ENCODE measurements around the gene FNBP1. TPM values are rescaled to one million over a fixed set of nuclear protein-coding genes. Genes with fewer than 3 reads are reported as not detected.

The FNBP1 gene
- total RNA-seq, 2 experiments from 2014 or later = 198 TPM

DNA sequence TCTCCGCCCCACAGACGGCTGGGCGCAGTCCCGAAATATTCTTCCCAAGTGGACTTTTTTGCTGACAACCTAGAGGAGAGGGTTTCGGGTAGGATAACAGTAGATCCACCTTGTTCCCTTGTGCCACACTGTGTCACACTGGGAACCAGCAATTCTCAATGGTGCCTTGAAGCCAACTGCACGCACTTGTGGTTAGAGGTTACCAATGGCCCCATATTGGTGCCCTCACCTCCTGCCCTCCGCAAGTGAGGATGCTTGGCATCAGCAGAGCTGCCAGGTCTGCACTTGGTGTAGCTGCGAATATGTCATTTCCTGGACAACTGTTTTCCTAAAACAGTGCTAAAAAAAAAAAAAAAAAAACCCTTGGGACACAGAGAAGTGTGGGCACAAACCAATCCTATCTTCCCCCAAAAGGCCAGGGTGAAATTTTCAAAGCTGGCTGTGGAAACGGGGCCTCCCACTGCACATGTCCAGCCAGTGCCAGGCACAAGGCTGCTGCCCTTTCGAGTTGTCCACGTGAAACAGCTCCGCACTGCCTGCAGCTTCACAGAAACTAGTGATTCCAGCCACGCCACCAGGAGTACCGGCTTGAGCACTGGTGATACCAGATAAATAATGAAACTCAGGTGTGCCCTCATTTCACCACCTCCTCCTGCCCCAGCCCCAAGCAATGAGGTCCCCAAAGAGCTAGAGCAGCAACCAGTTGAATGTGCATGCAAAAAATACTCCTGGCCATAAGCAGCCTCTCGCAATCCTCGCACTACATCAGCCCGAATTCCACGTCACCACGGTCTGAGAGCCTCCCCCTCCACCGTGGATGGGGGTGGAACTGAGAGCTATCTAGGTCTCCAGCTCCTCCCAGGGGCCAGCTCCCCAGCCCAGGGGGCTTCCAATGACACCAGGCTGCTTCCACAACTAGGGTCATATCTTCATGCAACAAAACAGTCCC lies 156.5 kb downstream of the FNBP1 start:
- peak; percentile 78 for DNase-seq
- peak overlapping the region; percentile 92 for H3K4me3 Mint-ChIP-seq
- peaks cover 58% of the 10 kb centered on the region for H3K36me3 Mint-ChIP-seq
- H3K4me1 Mint-ChIP-seq = peaks cover 65% of the 10 kb centered on the region
- peak overlapping the region; percentile 100 for H3K27ac Mint-ChIP-seq
- peaks cover 3% of the 10 kb centered on the region for H3K27me3 Mint-ChIP-seq
- peaks cover 4% of the 10 kb centered on the region for H3K9me3 Mint-ChIP-seq

DNA sequence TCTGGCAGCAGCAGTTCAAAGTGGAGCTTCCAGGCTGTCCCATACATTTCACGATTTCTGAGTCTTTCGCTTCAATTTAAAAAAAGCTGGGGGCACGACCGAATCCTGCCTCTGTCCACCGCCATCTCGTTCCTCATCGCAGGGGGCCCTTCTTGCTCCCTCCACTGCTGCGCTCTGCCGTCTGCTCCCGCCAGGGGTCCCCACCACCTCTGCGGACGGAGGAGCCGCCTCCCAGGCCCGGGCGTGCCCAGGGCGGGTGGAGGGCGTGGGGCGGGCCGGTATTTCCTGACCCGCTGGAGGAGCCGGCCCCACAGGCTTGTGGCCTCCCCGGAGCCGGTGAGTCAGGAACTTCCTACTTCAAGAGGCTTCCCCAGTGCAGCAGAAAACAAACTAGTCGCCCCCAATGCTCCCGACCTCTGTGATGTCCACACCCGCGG lies 157.3 kb downstream of the FNBP1 start:
- Mint-ChIP-seq H3K4me3 (peak overlapping the region; percentile 92), H3K9me3 (peaks cover 4% of the 10 kb centered on the region), H3K4me1 (peaks cover 58% of the 10 kb centered on the region), H3K36me3 (peaks cover 50% of the 10 kb centered on the region), H3K27ac (peak overlapping the region; percentile 100), H3K27me3 (peaks cover 3% of the 10 kb centered on the region)
- peak; percentile 97 for DNase-seq

DNA sequence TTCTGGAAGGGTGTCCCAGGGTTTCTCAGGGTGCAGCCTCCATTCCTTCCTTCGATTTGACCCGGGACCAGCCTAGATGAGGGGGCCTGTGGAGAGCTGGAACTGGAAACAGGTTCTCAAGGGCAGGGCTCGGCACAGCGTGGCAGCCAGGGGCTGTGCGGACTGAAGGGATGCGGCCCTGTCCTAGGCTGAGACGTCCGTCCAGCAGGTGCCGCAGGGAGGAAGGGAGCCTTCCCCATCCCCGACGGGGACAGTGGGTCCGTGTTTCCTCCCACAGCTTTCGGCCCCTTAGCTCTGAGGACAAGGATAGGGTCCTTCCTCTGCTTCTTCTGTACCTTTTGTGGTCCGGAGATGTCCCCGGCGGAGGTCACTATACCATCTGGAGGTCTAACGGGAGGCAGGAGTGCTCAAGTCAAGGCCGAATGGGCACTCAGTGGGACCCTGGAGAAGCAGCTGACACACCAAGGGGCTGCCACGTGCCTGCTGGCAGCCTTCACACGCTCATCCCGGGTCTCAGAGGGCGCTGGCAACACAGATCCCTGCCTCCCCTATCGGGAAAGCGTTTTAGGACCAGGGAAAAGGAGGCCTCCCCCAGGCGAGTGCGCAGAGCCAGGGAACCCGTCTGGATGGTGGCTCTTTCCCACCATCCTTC lies 157.8 kb downstream of the FNBP1 start:
- Mint-ChIP-seq H3K4me3 (peak overlapping the region; percentile 92), H3K27ac (peak overlapping the region; percentile 100), H3K4me1 (peaks cover 55% of the 10 kb centered on the region), H3K9me3 (peaks cover 4% of the 10 kb centered on the region), H3K36me3 (peaks cover 47% of the 10 kb centered on the region), H3K27me3 (peaks cover 3% of the 10 kb centered on the region)
- peak; percentile 51 for DNase-seq

DNA sequence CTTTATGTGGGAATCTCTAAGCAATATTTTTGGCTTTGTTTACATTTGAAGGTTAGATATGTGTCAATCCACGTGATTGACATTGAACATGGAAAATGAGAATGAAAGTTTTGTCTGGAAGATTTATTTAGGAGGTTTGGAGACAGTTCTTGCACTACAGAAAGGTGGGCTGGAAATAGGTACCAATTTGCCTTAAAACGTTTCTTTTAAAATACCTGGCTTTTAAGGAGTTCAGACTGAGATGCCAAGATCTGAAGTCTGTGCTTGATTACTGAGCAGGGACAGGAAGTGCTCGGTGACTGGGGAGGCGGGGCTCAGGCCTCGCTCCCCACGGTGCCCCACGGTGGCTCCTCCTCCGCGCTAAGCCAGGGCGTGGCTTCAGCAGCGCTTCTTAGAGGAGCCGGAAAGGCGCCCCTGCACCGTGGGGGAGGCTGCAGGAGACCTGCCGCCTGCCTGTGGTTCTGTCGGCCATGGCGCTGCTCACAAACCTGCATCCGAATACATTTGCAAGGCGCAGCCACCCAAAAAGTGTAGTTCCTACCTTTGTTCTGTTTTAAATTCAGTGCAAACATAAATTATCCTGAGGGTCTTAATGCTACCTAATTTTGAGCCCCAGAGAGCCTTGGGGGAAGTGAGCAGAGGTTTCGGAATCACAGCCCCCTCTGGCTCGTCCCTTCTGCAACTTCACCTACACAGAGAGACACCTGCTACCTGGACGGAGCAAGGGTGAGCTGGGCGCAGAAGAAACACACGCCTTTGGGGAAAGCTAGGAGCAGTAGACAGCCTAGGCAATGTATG lies 158.6 kb downstream of the FNBP1 start:
- Mint-ChIP-seq H3K4me3 (peak overlapping the region; percentile 92), H3K9me3 (peaks cover 2% of the 10 kb centered on the region), H3K27ac (peak overlapping the region; percentile 100), H3K4me1 (peaks cover 48% of the 10 kb centered on the region), H3K27me3 (peaks cover 3% of the 10 kb centered on the region), H3K36me3 (peaks cover 42% of the 10 kb centered on the region)
- peak; percentile 97 for DNase-seq

DNA sequence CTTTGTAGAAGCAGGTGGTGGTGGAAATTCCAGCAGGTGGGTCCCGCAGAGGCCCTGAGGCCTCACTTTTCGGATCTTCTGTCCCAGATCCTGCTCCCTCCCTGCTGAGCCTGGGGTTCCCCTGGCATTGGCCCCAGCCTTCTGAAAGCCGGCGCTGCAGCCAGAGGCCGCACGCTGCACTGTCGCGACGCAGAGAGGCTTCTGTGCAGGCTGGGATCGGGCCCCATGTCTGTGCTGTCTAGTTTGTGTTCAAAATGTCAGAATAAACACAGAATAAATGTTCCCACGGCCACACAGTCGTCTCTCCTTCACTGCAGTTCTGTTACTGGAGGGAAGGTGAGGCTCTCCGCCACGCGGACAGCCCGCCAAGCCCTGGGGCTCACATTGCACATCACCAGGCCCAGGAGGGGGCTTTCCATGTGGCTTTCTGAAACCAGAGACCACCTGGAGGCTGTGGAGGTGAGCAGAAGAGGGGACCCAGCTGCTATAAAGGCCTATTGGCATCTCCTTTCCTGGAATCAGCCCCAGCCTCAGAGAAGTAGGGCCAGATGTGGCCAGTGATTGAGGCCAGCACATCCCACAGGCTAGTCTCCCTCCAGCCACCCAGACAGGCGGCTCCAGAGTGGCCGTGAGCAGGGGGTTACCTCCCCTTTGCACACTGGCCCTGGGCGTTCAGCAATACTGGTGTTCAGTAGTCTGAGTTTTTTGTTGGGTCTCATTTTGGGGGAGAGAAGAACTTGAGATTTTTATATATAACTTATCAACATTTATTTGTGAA lies 161.3 kb downstream of the FNBP1 start:
- H3K36me3 Mint-ChIP-seq = peaks cover 23% of the 10 kb centered on the region
- H3K27me3 Mint-ChIP-seq = no peaks in the 10 kb centered on the region
- peak overlapping the region; percentile 4 for H3K27ac Mint-ChIP-seq
- H3K9me3 Mint-ChIP-seq = no peaks in the 10 kb centered on the region
- no peak overlapping the region for H3K4me3 Mint-ChIP-seq
- peaks cover 23% of the 10 kb centered on the region for H3K4me1 Mint-ChIP-seq
- no peak for DNase-seq

DNA sequence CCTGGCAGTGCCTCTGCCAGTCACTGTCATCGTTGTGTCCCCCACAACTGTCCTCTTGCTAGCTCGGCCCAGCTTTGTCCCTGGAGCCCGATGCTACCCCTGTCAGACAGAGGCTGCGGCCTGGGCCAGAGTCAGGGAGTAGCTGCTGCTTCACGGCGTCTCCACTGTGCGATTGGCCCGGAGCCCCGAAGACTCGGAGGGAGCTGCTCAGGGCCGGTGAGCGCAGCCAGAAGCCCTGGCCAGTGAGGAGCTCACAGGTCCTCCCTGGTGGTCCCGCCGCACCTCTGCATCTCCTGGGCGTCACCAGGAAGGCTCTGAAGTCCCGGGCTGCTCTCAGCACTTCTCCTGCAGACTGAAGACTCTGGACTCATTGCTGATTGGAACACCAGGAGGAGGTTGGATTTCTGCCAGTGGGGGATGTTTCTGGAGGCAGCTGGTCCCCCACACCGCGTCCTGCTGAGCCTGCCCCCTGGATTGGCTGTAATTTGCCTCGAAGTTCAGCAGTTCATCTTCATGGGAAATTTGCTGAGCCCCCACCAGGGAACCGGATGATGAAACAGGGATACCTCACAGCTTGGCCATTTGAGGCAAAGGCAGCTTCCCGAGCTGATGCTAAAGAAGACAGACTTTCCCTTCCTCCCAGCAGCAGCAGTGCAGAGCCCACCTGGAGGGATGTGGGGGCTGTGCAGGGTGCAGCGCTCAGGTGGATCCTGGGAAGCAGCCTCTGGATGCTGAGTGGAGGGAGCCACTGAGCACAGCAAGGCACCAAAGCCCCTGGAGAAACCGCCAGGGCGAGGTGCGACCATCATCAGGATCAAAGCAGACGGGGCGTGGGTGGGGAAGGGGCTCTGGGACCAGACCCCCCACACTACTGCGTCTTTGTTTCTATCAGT lies 162.1 kb downstream of the FNBP1 start:
- no peaks in the 10 kb centered on the region for H3K9me3 Mint-ChIP-seq
- peaks cover 20% of the 10 kb centered on the region for H3K4me1 Mint-ChIP-seq
- H3K4me3 Mint-ChIP-seq = no peak overlapping the region
- DNase-seq = no peak
- peaks cover 20% of the 10 kb centered on the region for H3K36me3 Mint-ChIP-seq
- H3K27ac Mint-ChIP-seq = peak overlapping the region; percentile 25
- no peaks in the 10 kb centered on the region for H3K27me3 Mint-ChIP-seq

DNA sequence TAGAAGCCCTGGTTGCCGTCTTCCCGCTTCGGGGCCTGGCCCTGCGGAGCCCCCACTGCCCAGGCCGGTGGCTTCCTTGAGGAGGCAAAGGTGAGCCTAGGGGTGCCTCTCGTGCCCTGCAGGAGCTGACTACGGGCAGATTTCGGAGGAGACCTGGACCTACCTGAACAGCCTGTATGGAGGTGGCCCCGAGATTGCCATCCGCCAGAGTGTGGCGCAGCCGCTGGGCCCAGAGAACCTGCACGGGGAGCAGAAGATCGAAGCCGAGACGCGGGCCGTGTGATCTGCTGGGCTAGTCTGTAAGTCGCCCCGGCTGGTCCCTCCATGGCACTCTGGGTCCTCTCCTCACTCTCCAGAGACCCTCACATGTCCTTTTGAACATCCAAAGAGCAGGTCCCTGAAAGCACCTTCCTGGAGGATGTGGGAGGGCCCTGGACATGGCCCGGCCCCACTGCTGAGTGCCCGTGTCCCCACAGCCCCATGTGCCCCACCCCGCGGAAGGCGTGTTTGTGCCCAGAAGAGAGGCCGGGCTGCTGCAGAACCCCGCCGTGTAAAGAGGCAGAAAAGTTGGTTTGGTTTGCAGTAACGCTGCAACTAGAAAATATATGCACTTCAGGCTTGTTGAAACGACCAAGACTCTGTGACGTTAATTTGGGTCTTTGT lies 162.9 kb downstream of the FNBP1 start:
- Mint-ChIP-seq H3K4me1 (peaks cover 18% of the 10 kb centered on the region), H3K27me3 (no peaks in the 10 kb centered on the region), H3K9me3 (no peaks in the 10 kb centered on the region), H3K27ac (no peak overlapping the region), H3K4me3 (no peak overlapping the region), H3K36me3 (peaks cover 16% of the 10 kb centered on the region)
- DNase-seq = no peak

DNA sequence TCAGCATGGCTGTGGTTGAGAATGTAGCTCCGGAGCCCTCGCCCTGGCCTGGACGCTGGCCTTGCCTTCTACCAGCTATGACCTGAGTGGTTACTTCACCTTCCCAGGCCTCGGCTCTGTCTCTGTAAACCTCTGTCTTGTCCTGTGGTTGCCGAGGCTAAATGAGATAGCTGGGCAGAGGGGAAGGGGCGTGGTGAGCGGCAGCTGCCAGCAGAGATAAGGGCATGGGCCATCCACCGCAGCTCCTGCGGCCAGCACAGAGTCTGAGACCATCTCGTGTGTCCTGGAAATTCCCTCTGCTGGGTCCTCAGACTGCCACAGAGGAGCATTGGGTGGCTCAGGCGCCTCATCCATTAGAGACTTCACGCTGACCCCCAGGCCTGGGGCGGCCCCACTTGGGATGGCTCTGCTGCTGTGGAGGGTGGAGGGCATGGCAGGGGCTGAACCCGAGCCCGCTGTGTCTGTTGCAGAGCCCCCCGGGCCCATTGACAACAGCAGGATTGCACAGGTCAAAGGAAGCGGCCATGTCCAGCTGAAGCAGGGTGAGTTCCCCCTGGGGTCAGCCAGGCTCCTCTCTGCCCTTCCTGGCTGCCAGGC lies 163.8 kb downstream of the FNBP1 start:
- H3K36me3 Mint-ChIP-seq = peaks cover 11% of the 10 kb centered on the region
- no peak overlapping the region for H3K27ac Mint-ChIP-seq
- no peak overlapping the region for H3K4me3 Mint-ChIP-seq
- peaks cover 15% of the 10 kb centered on the region for H3K4me1 Mint-ChIP-seq
- no peaks in the 10 kb centered on the region for H3K9me3 Mint-ChIP-seq
- no peaks in the 10 kb centered on the region for H3K27me3 Mint-ChIP-seq
- DNase-seq = no peak

DNA sequence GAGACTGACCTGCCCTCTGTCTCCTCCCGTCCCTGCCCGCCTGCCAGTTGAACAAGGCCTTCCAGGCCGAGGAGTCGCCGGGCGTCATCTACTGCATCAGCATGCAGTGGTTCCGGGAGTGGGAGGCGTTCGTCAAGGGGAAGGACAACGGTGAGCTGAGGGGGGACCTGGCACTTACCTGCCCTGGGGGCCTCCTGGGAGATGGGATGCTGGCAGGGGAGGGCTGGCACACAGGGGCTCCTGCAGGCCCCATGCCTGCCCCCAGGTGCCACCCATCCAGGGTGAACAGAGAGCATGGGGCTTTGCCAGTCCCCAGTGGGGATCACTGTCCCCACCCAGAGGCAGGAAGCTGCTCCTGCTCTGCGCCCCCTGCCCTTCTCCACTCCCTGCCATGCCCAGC lies 164.7 kb downstream of the FNBP1 start:
- no peaks in the 10 kb centered on the region for H3K9me3 Mint-ChIP-seq
- DNase-seq = no peak
- H3K36me3 Mint-ChIP-seq = peaks cover 9% of the 10 kb centered on the region
- no peaks in the 10 kb centered on the region for H3K27me3 Mint-ChIP-seq
- H3K4me3 Mint-ChIP-seq = no peak overlapping the region
- H3K4me1 Mint-ChIP-seq = peaks cover 7% of the 10 kb centered on the region
- H3K27ac Mint-ChIP-seq = no peak overlapping the region

DNA sequence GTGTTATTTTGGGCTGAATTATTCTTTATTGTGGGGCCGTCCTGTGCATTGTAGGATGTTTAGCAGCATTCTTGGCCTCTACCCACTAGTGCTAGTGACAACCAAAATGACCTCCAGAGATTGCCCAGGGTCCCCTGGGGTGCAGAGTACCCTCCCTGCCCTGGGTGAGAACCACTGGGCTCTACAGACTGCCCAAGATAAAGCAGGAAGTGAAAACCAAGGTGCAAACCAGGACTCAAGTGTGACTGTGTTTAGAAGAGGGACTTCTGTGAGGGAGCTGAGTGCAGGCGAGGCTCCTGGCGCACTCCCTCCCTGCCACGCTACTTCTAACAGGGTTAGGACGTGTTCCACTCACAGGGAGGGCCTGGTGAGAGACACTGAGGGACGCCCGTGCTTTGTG lies 166.2 kb downstream of the FNBP1 start:
- Mint-ChIP-seq H3K4me1 (peaks cover 7% of the 10 kb centered on the region), H3K36me3 (peaks cover 14% of the 10 kb centered on the region), H3K9me3 (no peaks in the 10 kb centered on the region), H3K4me3 (no peak overlapping the region), H3K27ac (no peak overlapping the region), H3K27me3 (no peaks in the 10 kb centered on the region)
- no peak for DNase-seq

DNA sequence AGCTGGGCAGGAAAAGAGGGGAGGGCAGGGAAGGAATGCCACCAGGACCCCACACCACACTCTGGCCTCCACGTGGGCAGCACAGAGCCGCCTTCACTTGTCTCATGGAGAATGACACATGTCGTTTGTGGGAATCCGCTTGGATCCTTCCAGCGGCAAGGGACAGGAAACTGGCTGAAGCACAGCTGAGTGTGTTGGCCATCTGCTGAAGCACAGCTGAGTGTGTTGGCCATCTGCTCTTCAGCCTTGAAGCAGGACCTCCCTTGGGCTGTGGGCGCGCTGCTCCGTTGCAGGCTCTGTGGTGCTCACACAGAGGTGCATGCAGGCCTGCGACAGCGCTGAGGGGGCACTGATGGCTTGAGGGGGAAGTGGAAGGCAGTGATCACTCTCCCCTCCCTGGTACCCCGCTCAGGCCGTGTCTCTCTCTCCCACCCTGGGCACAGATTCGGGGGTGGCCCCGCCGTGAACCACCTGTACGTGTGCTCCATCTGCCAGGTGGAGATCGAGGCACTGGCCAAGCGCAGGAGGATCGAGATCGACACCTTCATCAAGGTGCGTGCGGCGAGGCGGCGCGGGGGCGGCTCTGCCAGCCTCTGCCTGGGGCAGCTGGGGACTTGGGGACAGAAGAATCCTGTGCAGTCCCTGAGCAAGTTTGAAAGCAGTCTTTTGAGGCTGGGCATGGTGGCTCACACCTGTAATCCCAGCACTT lies 167.1 kb downstream of the FNBP1 start:
- Mint-ChIP-seq H3K27ac (peak overlapping the region; percentile 54), H3K27me3 (no peaks in the 10 kb centered on the region), H3K4me3 (no peak overlapping the region), H3K4me1 (peaks cover 9% of the 10 kb centered on the region), H3K9me3 (no peaks in the 10 kb centered on the region), H3K36me3 (peaks cover 16% of the 10 kb centered on the region)
- DNase-seq = no peak

DNA sequence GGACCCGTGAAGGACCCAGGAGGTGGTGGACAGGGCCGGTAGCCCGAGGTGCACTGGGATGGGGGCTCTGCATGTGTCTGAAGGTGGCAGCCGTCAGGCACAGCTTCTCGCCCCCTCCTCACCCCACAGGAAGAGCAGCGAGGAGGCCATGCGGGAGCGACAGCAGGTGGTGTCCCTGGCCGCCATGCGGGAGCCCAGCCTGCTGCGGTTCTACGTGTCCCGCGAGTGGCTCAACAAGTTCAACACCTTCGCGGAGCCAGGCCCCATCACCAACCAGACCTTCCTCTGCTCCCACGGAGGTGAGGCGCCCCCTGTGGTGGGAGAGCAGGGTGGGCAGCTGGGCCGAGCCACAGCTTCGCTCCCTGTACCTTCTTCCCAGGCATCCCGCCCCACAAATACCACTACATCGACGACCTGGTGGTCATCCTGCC lies 167.8 kb downstream of the FNBP1 start:
- H3K27ac Mint-ChIP-seq = no peak overlapping the region
- DNase-seq = no peak
- H3K36me3 Mint-ChIP-seq = peaks cover 18% of the 10 kb centered on the region
- H3K9me3 Mint-ChIP-seq = no peaks in the 10 kb centered on the region
- H3K27me3 Mint-ChIP-seq = no peaks in the 10 kb centered on the region
- peaks cover 14% of the 10 kb centered on the region for H3K4me1 Mint-ChIP-seq
- no peak overlapping the region for H3K4me3 Mint-ChIP-seq
